ENCODE results near the gene CPT1B. TPM values are rescaled to one million over a fixed set of nuclear protein-coding genes. Genes with fewer than 3 reads are reported as not detected.

The CPT1B gene
- total and polyA plus RNA-seq, 2 of the 8 experiments (the other 6 are each of a cell fraction or from before 2014, with no cell fraction given) = 34.2 to 36.2 TPM

- H3K4me2 ChIP-seq (ENCODE audit: insufficient read depth in 1 of 2, low read depth in 2 of 2, low read length in 2 of 2) = no peak overlapping the region; a peak in 1 of 4 replicates
- H2BK20ac ChIP-seq (ENCODE audit: low read length) = no peak overlapping the region
- H3K23me2 ChIP-seq (ENCODE audit: low read depth, low read length) = no peaks in the 10 kb centered on the region
- peaks cover 0 to 13% (median 9%) of the 10 kb centered on the region in 4 experiments; a peak in 6 of 7 replicates for H3K27me3 ChIP-seq (replicated peaks in 1 of 4; ENCODE audit: control insufficient read depth in 3 of 4, extremely low read depth in 1 of 4, insufficient read depth in 3 of 4, low read length in 3 of 4)
- no peak overlapping the region for H3K18ac ChIP-seq (ENCODE audit: extremely low read depth, low read length)
- H3K4me1 ChIP-seq (replicated peaks in 1 of 4; ENCODE audit: control insufficient read depth in 3 of 4, insufficient read depth in 4 of 4, low read length in 3 of 4) = peaks cover 0 to 13% (median 2%) of the 10 kb centered on the region in 4 experiments; a peak in 4 of 7 replicates
- no peak overlapping the region for H2BK15ac ChIP-seq (ENCODE audit: low read length)
- peaks cover 0 to 5% of the 10 kb centered on the region in 2 experiments for H4K20me1 ChIP-seq (replicated peaks in 1 of 2; ENCODE audit: control insufficient read depth in 1 of 2, insufficient read depth in 2 of 2, low read length in 2 of 2)
- DNase-seq (ENCODE audit: low read depth in 1 of 2, low spot score in 2 of 2) (no peak), FAIRE-seq (no peak)
- H4K8ac ChIP-seq (ENCODE audit: extremely low read depth, insufficient read depth, low read length) = no peak overlapping the region
- no peak overlapping the region for H2AFZ ChIP-seq (ENCODE audit: low read length)
- no peak overlapping the region for H3K9ac ChIP-seq (replicated peaks in 1 of 4; ENCODE audit: extremely low read depth in 1 of 4, low read depth in 3 of 4, low read length in 3 of 4)
- H3K56ac ChIP-seq (replicated peaks; ENCODE audit: insufficient read length, low read depth, low read length) = no peak overlapping the region
- H3K14ac ChIP-seq (ENCODE audit: insufficient read length) = no peak overlapping the region
- H3K9me3 ChIP-seq (ENCODE audit: insufficient read depth in 2 of 2, low read depth in 1 of 2, low read length in 1 of 2) = no peaks in the 10 kb centered on the region
- no peak overlapping the region for H4K5ac ChIP-seq (ENCODE audit: insufficient read length, low read depth, low read length)
- H3K79me1 ChIP-seq (ENCODE audit: low read depth, low read length) = no peaks in the 10 kb centered on the region
- no peak overlapping the region for H2BK120ac ChIP-seq (replicated peaks; ENCODE audit: low read depth, low read length)
- ChIA-PET CTCF (ENCODE audit: partially characterized antibody) (interaction anchor here (0.9 to 3.5 kb wide), 10 partner anchors 8 to 85 kb away, joined by 3 to 23 read pairs (median 4); partner anchors contain the start of gene CPT1B), POLR2A (ENCODE audit: partially characterized antibody) (interaction anchor here (1.2 to 1.6 kb wide), 3 partner anchors 32 to 73 kb away, joined by 3 to 4 read pairs (median 3); no protein-coding TSS in a partner anchor)
- H2BK5ac ChIP-seq (ENCODE audit: low read depth, low read length) = no peak overlapping the region
- 86% methylated on average over 26 of the region's 26 CpGs; no CpG with 5 or more reads in 1 of the 2 experiments for WGBS, 2 experiments (ENCODE audit: extremely low coverage in 1 of 2, insufficient coverage in 1 of 2, insufficient read length in 1 of 2, insufficient replicate concordance in 2 of 2, low coverage in 1 of 2, low lambda C conversion rate in 2 of 2, missing lambda C conversion rate in 1 of 2)
- H3K27ac ChIP-seq (ENCODE audit: low read depth, low read length) = no peak overlapping the region
- no peak overlapping the region for H3K23ac ChIP-seq (ENCODE audit: insufficient read length)
- H2BK12ac ChIP-seq (ENCODE audit: low read depth, low read length) = no peak overlapping the region
- H3K4ac ChIP-seq (replicated peaks; ENCODE audit: insufficient read length, low read depth, low read length) = no peak overlapping the region
- H3K79me2 ChIP-seq (ENCODE audit: control insufficient read depth in 1 of 2, insufficient read depth in 2 of 2, low read length in 2 of 2) = no peaks in the 10 kb centered on the region
- H3K36me3 ChIP-seq (ENCODE audit: control insufficient read depth in 2 of 4, insufficient read depth in 4 of 4, low read length in 3 of 4) = no peaks in the 10 kb centered on the region
- no peak overlapping the region for H2AK5ac ChIP-seq (ENCODE audit: low read depth, low read length)
- no peak overlapping the region for H3K4me3 ChIP-seq (ENCODE audit: extremely low read depth in 1 of 4, insufficient read depth in 2 of 4, low read depth in 3 of 4, low read length in 4 of 4)
- H4K91ac ChIP-seq (replicated peaks; ENCODE audit: insufficient read length, low read length) = no peak overlapping the region
- no peak for TF ChIP-seq TAF7 (optimal IDR thresholded peaks at IDR 0.05; ENCODE audit: borderline replicate concordance, low read depth, low read length)
- no peak for TF ChIP-seq HDAC6 (IDR thresholded peaks at IDR 0.05; ENCODE audit: low read depth, low read length)
- no peak for TF ChIP-seq ATF3 (IDR thresholded peaks at IDR 0.05; ENCODE audit: insufficient read depth, low read depth, low read length)
- no peak for TF ChIP-seq SP1 (IDR thresholded peaks at IDR 0.05; ENCODE audit: low read depth, low read length)
- TF ChIP-seq ZNF274 (IDR thresholded peaks at IDR 0.05; ENCODE audit: borderline replicate concordance, extremely low read depth, low read length) = no peak
- TF ChIP-seq SIN3A (conservative IDR thresholded peaks at IDR 0.05 in 1 of 2, IDR thresholded peaks at IDR 0.05 in 1 of 2; ENCODE audit: low read depth in 1 of 2, low read length in 2 of 2) = no peak
Observed at GRCh38 chr22:50611341-50612060, 33.3 kb upstream of the CPT1B start.
